ENCODE results near the gene LRRK2. TPM values are rescaled to one million over a fixed set of nuclear protein-coding genes. Genes with fewer than 3 reads are reported as not detected.
A peak's percentile ranks its signal among the peaks of the same experiment; 100 is the strongest.

Gene LRRK2
- total RNA-seq, 1 experiment from 2014 or later, result 0.13 TPM

DNA sequence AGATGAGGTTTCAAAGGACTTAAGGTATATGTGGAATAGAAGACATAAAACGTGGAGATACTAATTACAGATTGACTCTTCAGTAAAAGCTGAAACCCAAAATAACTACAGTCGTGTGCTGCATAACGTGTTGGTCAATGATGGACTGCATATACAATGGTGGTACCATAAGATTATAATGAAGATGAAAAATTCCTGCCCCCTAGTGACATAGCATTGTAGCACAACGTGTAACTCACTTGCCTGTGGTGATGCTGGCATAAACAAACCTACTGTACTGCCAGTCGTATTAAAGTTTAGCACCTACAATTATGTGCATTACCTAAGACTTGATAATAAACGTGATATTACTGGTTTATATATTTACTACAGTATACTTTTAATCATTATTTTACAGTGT is 150.3 kb downstream of the LRRK2 start:
- H3K36me3 ChIP-seq (ENCODE audit: control insufficient read depth, insufficient read depth, low read length), result no peaks in the 10 kb centered on the region
- CTCF ChIA-PET, result no interaction called here
- no TSS peak for BruUV-seq (replicated peaks)
- H3K9me3 ChIP-seq (ENCODE audit: control insufficient read depth, insufficient read depth, low read depth, low read length), result no peaks in the 10 kb centered on the region
- no peak for ATAC-seq
- TF ChIP-seq POLR2AphosphoS5 (IDR thresholded peaks at IDR 0.05; ENCODE audit: low read depth, low read length), result no peak
- TF ChIP-seq, protein P1, sequence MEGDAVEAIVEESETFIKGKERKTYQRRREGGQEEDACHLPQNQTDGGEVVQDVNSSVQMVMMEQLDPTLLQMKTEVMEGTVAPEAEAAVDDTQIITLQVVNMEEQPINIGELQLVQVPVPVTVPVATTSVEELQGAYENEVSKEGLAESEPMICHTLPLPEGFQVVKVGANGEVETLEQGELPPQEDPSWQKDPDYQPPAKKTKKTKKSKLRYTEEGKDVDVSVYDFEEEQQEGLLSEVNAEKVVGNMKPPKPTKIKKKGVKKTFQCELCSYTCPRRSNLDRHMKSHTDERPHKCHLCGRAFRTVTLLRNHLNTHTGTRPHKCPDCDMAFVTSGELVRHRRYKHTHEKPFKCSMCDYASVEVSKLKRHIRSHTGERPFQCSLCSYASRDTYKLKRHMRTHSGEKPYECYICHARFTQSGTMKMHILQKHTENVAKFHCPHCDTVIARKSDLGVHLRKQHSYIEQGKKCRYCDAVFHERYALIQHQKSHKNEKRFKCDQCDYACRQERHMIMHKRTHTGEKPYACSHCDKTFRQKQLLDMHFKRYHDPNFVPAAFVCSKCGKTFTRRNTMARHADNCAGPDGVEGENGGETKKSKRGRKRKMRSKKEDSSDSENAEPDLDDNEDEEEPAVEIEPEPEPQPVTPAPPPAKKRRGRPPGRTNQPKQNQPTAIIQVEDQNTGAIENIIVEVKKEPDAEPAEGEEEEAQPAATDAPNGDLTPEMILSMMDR (IDR thresholded peaks at IDR 0.05), result peak; percentile 22; the same call in 1 of the 2 replicates
- H3K4me1 ChIP-seq (ENCODE audit: control insufficient read depth, insufficient read depth, low read length), result no peaks in the 10 kb centered on the region
- no peak overlapping the region for H3K27ac ChIP-seq (ENCODE audit: low read length)
- intact Hi-C loops (cut with micrococcal nuclease; ENCODE audit: unreplicated experiment), result no loop called here
- DNase-seq (ENCODE audit: low read depth, low spot score), result peak; percentile 8
- in situ Hi-C loops (cut with HindIII; ENCODE audit: low pct_unique_long_range_greater_than_20kb, low sequenced_read_pairs), result no loop called here
- H3K4me3 ChIP-seq (ENCODE audit: low read depth in 2 of 2, low read length in 2 of 2), result no peak overlapping the region
- POLR2A ChIA-PET, result no interaction called here
- H3K27me3 ChIP-seq (ENCODE audit: control insufficient read depth, insufficient read depth, low read length), result no peaks in the 10 kb centered on the region

DNA sequence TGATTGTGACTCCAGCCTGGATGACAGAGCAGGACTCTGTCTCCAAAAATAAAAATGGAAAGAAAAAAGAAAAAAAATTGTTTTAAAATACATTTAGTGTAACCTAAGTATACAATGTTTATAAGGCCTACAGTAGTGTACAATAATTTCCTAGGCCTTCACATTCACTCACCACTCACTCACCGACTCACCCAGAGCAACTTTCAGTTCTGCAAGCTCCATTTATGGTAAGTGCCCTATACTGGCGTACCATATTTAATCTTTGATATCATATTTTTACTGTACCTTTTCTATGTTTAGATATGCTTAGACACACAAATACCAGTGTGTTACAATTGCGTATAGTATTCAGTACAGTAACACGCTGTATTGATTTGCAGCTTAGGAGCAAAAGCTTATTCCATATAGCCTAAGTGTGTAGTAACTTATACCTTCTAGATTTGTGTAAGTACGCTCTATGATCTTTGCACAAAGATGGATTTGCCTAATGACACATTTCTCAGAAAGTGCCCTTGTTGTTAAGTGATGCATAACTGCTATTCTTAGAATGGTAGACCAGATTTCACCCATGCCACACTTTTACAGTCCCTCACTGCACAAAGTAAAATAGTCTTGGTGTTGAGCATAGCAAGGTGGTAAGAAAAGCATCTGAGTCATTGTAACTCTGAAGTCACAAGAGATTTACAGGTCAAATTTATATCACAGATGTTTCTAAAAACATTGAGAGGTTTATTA is 151.9 kb downstream of the LRRK2 start:
- H3K4me3 ChIP-seq (ENCODE audit: low read depth in 2 of 2, low read length in 2 of 2), result no peak overlapping the region
- ChIA-PET CTCF (interaction anchor here (0.6 kb wide), 1 partner anchor 248 kb away, joined by 6 read pairs; no protein-coding TSS in a partner anchor), POLR2A (no interaction called here)
- no peak overlapping the region for H3K27ac ChIP-seq (ENCODE audit: low read length)
- intact Hi-C loops (cut with micrococcal nuclease; ENCODE audit: unreplicated experiment), result no loop called here
- H3K27me3 ChIP-seq (ENCODE audit: control insufficient read depth, insufficient read depth, low read length), result no peaks in the 10 kb centered on the region
- BruUV-seq (replicated peaks), result no TSS peak
- H3K9me3 ChIP-seq (ENCODE audit: control insufficient read depth, insufficient read depth, low read depth, low read length), result no peaks in the 10 kb centered on the region
- H3K4me1 ChIP-seq (ENCODE audit: control insufficient read depth, insufficient read depth, low read length), result no peaks in the 10 kb centered on the region
- ATAC-seq (no peak), DNase-seq (ENCODE audit: low read depth, low spot score) (no peak)
- no peaks in the 10 kb centered on the region for H3K36me3 ChIP-seq (ENCODE audit: control insufficient read depth, insufficient read depth, low read length)
- in situ Hi-C loops (cut with HindIII; ENCODE audit: low pct_unique_long_range_greater_than_20kb, low sequenced_read_pairs), result no loop called here
- TF ChIP-seq, protein P1 (IDR thresholded peaks at IDR 0.05), result no peak
- TF ChIP-seq TCF7L2 (IDR thresholded peaks at IDR 0.05; ENCODE audit: low read depth, low read length) (no peak), POLR2AphosphoS5 (IDR thresholded peaks at IDR 0.05; ENCODE audit: low read depth, low read length) (no peak), SIN3A (IDR thresholded peaks at IDR 0.05; ENCODE audit: borderline replicate concordance, insufficient read depth, low read depth, low read length) (no peak)
- TF ChIP-seq, protein P2, sequence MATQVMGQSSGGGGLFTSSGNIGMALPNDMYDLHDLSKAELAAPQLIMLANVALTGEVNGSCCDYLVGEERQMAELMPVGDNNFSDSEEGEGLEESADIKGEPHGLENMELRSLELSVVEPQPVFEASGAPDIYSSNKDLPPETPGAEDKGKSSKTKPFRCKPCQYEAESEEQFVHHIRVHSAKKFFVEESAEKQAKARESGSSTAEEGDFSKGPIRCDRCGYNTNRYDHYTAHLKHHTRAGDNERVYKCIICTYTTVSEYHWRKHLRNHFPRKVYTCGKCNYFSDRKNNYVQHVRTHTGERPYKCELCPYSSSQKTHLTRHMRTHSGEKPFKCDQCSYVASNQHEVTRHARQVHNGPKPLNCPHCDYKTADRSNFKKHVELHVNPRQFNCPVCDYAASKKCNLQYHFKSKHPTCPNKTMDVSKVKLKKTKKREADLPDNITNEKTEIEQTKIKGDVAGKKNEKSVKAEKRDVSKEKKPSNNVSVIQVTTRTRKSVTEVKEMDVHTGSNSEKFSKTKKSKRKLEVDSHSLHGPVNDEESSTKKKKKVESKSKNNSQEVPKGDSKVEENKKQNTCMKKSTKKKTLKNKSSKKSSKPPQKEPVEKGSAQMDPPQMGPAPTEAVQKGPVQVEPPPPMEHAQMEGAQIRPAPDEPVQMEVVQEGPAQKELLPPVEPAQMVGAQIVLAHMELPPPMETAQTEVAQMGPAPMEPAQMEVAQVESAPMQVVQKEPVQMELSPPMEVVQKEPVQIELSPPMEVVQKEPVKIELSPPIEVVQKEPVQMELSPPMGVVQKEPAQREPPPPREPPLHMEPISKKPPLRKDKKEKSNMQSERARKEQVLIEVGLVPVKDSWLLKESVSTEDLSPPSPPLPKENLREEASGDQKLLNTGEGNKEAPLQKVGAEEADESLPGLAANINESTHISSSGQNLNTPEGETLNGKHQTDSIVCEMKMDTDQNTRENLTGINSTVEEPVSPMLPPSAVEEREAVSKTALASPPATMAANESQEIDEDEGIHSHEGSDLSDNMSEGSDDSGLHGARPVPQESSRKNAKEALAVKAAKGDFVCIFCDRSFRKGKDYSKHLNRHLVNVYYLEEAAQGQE (IDR thresholded peaks at IDR 0.05; ENCODE audit: insufficient read depth in 1 of 2, low read depth in 2 of 2, low read length in 1 of 2), result no peak
